ENCODE results near the gene BMPR1B. TPM values are rescaled to one million over a fixed set of nuclear protein-coding genes. Genes with fewer than 3 reads are reported as not detected.

BMPR1B gene
- total RNA-seq, 1 experiment from 2014 or later: 1.7 TPM

DNA sequence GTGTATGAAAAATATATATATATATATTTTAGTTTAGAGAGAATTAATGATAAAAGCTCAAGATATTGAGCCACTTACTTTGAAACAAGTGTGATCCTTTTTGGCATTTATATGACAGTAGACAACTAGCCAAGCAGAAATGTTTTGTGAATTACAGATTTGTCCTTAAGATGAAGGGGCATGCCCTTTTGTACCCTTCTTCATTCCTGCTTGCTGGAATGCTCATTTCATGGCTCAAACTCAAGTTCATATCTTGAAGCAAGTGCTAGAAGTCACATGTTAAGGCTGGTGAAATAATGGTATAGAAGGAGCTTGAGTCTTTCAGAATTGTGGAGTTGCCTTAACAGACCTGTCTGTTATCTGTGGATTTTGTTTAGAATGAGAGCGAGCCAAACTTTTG is 203.0 kb downstream of the BMPR1B start:
- no peak for DNase-seq (ENCODE audit: low read depth)

DNA sequence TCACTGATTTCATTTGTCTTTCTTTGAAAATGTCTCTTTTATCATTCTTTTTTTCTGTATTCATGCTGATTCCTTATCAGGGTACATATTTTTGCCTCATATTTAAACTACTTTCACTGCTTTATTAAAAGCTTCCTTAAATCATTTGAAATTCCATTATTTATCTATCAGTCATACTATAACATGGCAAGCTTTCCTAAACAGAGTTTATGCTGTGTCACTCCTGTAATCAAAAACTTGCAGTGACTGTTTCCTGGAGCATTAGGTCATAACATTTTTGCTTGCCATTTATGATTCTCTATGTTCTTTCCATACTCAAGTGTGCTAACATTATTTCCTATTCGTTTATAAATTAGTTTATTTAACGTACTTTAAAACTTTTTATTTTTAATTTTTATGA is 203.7 kb downstream of the BMPR1B start:
- no peak for DNase-seq (ENCODE audit: low read depth)

DNA sequence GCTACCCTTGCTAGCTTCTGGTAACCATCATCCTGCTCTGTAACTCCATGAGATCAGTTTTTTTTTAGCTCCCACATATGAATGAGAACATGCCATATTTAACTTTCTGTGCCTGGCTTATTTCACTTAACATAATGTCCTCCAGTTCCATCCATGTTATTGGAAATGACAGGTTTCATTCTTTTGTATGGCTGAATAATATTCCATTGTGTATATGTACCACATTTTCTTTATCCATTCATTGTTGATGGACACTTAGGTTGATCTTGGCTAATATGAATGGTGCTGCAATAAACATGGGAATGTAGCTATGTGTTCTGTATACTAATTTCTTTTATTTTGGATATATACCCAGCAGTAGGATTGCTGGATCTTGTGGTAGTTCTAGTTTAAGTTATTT is 204.7 kb downstream of the BMPR1B start:
- no peak for DNase-seq (ENCODE audit: low read depth)

DNA sequence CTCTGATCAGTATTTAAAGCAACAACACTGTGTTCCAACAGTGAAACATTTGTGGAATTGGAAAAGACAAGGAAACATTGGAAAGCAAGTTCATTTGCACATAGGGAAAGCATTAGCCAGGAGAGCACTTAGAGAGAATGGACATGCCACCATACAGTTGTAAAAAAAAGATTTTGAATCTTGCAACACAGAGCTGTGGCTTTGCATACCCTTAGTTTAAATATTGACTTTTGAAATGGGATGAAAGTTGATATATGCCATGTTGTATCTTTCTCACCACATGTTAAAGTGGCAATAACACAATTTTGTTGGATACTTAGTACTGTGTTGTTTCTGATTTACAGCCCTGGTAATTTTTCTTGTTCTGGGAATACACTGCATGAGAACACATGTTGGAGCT is 208.1 kb downstream of the BMPR1B start:
- no peak for DNase-seq (ENCODE audit: low read depth)

DNA sequence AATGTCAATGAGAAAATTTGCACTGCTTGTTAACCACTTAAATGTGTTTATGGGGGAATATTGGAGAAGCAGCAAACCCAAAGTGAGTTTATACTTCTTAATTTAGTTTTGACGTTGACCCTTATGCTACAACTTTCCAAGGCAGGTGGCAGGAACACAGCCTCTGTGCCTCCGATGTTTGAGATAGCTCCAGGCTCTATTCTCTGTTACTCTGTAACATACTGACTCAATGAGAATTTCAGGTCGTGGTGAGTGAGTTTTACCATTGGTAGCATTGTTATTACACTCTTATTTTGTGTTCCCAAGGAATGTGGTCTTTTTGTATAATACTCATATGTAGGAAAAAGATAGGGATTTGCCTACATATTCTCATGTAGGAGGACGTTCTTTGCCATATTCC is 210.7 kb downstream of the BMPR1B start:
- DNase-seq (ENCODE audit: low read depth): no peak

DNA sequence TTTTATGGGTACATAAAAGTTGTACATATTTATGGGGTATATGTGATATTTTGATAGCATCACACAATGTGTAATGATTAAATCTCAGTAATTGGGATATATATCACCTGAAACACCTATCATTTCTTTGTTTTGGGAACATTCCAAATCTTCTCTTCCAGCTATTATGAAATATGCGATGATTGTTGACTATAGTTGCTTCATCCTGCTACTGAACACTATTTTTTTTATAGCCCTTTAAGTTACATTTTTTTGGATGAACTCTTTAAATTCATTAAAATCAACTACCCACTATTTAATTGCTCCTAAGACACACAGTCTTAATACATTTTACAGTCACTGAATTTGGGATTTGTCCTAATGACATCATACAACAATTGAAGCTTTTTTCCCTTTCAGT is 212.9 kb downstream of the BMPR1B start:
- no peak for DNase-seq (ENCODE audit: low read depth)

DNA sequence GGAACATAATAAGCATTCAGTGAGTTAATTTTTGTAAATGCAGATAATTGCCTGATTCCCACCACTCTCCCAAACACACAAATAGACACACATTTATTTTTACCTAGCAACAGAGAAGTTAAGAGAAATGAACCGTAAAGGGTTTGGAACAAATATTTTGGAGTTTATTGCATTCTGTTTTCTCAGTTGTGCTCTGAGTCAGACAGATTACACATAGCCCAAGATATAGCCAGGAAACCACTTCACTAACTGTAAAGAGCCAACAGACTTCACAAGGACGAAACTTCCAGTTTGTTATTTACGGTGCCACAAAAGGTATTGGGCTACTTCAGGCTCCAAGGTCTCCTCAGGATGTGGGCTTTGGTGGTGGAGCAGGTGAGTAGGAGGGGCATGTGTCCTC is 217.0 kb downstream of the BMPR1B start:
- peak; percentile 28 for DNase-seq (ENCODE audit: low read depth)

DNA sequence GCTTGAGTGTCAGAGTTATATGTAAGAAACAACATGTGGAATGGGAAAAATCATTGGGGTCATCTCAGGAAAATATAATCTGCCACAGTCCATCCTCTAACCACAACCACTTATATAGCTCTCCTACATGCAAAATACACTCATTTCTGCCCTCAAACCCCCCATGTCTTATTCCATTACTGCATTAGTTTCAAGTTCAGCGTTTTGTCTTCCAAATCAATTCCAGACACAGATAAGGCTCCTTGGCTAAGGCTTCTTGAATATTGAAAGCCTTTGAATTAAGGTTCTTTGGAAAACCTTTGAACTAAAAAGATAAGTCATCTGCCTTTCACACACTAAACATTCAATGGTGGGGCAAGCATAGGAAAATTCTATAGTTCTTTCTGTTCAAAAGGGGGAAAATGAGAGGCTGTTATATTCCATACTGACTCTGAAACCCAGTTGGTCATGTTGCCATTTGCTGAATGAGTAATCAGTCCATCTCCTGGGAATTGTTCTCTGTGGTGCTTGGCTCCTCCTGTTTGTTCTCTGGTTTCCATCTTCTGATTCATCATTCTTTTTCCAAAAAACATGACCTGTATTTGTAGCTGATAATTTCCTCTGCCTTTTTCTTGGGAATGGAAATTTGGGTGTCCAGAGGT is 218.7 kb downstream of the BMPR1B start:
- peak; percentile 73 for DNase-seq (ENCODE audit: low read depth)

DNA sequence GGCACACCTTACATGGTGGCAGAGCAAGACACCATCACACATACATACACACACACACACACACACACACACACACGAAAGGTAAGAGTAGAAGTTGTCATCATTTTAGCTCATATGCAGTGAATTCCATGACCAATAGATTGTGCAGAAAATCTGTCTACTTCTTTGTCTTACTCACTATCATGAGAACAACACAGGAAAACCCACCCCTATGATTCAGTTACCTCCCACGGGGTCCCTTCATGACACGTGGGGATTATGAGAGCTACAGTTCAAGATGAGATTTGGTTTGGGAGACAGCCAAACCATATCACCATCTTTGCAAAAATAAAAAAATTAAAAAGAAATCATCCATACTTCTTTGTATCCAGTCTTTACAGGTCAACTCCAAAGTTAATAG is 221.1 kb downstream of the BMPR1B start:
- peak; percentile 62 for DNase-seq (ENCODE audit: low read depth)

DNA sequence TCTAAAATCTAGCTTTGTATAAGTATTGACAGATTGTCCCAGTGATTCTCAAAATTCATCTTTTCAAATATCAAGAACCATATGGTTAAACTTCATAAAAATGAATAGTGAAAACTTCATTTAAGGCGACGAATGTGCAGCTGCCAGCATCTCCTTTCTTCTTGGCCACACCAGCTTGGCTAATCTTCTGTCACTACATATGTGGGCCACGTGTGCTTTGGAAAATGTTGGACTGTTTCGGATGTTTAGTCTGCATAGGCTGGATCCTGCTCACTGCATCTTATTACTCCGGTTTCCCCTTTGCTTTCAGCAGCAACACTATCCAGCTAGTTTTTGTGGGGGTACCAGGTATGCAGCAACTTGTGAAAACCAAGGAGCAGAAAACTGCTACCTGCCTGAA is 221.9 kb downstream of the BMPR1B start:
- peak; percentile 10 for DNase-seq (ENCODE audit: low read depth)

DNA sequence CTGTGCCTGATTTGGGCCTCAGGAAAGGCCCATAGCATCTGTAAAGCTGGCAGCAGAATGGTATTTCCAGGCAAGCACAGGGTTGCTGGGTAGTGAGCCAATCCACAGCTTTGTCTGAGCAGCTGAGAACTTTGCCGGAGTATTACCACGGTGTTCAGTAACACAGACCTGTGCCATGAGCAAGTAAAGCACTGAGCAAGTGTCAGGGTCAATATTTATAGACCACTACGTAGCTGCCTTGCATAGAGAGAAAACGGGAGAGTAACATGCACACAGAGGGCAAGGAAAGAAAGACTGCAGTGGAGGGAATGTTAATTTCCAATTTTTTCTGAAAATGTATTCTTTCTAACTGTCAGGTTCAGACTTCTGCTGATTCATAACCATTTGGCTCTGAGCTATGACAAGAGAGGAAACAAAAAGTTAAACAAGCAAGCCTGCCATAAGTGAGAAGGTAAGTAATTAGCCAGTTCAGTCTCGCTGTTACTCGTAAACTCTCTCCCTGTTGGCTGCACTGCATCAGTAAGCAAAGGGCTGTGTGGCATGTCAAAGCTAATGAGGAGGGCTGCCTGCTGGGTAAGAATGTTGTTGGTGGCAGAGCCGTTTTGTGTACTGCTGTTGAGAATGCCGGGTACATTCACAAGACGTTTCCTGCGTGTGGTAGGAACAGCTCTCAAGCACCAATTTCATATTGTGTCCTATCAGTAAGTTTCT is 238.1 kb downstream of the BMPR1B start:
- peak; percentile 13 for DNase-seq (ENCODE audit: low read depth)

DNA sequence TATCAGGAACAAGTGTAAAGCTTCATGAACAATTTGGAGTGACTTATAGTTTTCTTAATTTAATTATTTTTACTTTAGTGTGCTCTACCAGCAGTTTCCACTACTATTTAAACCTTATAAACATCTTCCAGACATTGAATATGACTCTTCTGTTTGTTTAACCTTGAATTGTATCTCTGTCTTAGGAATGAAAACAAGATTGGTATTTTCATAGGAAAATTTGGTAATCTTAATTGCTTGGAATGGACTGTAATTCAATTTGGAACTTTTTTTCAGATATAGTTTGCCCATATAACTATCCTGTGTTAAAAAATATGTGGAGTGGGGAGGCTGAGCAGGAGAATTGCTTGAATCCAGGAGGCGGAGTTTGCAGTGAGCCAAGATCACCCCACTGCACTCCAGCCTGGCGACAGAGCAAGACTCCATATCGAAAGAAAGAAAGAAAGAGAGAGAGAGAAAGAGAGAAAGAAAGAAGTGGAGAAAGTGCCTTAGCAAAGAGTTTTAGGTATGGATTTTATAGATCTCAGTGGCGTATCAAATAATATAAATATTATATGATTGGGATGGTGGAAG is 242.4 kb downstream of the BMPR1B start:
- DNase-seq (ENCODE audit: low read depth): no peak

DNA sequence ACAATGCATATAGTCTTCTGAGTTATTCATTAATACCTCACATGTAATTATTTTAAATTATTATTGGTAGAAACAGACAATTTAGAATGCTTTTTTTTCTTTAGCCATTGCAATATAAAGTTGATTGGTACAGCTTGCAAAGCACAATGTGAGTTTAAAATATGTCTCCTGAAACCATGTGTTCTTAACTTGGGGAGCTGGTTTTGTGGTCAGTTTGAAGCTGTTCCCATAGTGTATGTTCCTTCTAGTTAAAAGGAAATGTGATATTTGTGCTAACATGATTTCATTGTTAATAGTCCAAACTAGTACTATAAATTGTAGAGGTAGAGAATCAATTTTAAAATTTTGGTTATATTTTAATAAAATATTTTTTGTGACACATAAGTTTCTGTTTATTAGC is 247.2 kb downstream of the BMPR1B start:
- no peak for DNase-seq (ENCODE audit: low read depth)

DNA sequence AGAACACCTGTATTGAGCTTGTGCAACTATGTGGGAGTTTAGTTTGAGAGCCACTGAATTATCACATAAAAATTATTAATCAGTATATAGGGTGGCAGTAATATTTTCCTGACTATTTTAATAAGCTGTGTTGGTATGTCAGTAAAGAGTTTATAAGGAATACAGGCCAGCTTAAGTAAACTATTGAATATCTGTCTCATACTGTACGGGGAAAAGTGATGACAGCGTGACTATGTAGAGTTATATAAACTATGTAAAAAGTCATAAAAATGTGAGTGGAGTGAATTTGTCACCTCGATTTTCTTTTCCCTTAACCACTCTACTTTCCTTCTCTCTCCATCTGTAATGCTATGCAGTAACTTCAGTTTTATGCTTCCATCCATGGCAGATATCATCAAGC is 250.2 kb downstream of the BMPR1B start:
- DNase-seq (ENCODE audit: low read depth): no peak

DNA sequence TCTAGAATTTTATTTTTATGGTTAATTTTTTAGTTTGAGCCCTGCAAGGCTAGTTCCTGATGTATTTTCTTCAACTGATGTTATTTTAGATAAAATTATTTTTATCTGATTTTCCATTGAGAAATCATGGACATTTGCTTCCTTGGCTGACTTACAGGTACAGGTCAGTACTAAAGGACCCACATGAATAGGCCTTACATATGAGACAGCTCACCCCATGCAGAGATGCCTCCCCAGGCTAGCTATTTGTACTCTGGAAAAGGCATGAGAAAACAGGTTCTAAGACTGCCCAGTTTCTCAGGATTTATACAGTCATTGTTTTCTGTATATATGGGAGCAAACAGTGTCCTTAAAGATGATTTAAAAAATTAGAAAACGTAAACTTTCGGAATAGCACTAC is 255.5 kb downstream of the BMPR1B start:
- DNase-seq (ENCODE audit: low read depth): no peak

DNA sequence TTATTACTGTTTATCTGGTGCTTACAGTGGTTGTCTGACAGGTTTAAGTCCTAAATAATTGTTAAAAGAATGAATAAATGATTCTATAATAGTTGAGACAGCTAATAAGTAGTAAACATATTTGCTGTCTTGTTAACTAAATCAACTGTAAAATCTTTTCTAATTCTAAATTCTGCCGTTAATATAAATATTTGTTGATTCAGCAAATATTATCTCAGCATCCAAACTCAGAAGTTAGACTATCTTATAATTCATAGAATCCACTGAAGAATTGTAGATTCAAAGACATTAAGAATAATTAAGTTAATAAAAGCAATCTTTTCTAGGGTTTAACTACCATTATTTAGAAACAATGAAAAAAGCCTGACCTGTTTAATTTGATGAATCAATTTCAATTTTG is 256.3 kb downstream of the BMPR1B start:
- no peak for DNase-seq (ENCODE audit: low read depth)

DNA sequence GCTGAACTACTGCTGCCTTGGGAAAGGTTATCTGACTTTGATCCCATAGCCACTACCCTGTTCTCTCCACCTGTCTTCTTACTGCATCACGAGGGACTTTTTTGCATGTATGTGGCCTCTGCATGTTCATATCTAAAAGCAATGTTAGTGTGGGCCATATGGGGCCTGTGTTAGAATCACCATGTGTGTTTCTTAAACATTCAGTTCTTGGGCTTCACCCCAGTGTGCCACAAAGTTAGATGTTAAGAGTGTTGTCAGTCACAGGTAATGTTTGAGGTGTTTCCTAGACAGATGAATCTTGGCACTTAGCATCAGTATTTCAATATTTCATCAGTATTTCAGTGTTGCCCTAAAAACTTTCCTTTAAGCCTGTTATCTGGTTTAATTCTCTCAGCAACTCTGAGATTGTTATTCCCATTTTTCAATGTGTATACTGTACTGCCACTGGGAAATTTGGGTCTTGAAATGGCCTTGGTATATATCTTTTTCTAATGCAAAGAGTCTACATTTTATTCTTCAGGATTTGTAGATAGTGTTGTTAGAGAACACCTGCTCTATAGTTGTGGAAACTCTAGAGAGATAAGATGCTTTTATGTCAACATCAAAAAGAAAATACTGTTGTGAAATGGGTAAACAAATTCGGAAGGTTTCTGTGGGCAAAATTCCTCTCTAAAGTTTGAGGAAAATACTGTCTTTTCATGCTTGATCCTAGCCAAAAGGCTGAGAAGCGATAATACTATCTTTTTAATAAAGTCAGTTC is 259.7 kb downstream of the BMPR1B start:
- DNase-seq (ENCODE audit: low read depth): no peak

DNA sequence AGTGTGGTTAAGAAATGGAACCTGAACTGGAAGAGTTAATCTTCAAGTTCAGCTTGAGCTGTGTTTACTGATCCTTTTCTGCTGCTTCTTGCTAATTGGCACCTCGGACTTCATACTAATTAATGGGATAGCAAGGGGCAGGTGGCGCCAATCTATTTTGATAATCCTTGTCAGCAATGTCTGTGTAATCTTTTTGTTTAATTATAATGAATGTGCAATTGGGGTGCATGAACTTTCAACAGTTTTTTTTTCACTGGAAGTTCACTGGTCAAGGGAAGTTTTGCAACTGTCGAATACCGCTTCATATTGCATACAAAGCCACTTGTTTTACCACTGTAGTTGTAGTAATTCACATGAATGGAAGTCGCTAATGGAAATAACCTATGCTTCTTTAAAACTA is 261.0 kb downstream of the BMPR1B start:
- DNase-seq (ENCODE audit: low read depth): no peak

DNA sequence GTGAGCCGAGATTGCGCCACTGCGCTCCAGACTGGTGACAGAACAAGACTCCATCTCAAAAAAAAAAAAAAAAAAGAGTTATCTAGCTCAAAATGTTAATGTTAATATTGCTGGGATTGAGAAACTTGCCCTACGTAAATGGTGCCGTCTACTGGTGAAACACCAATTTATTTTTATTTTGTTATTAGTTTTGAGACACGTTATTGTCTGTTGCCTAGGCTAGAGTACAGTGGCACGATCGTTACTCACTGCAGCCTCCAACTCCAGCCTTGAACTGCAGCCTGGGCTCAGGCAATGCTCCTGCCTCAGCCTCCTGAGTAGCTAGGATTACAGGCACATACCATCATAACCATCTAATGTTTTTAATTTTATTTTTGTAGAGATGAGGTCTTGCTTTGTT is 262.8 kb downstream of the BMPR1B start:
- no peak for DNase-seq (ENCODE audit: low read depth)

DNA sequence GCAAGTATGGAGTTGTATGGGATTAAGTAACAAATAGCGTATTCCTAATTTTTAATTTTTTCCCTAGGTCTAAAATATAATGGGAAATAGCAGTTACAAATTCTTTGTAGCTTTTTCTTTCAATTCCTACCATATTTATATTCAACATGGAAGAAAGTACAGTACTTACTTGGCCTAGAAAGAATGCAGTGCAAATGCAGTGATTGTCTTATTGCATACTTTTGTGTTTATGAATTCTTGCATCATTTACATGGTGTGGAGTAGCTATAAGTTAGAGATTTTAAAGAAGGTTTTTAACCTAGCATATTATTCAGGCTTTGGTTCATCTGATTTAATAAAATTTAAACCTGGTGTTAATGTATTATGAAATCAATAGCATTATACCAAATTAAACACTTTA is 263.3 kb downstream of the BMPR1B start:
- no peak for DNase-seq (ENCODE audit: low read depth)

DNA sequence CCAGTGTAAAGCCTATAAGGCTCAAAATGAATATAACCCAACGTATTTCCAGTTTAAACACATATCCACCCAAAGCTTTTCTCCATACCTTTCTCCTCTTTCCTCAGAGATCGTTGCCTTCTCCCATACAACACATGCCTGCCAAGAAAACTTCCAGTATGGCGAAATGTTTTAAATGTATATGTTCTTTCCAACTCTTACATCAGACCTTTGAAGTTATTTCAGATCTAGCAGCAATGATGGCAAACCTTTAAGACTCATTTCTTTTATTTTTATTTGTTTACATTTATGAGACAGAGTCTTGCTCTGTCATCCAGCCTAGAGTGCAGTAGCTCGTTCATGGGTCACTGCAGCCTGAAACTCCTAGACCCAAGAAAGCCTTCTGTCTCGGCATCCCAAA is 265.4 kb downstream of the BMPR1B start:
- no peak for DNase-seq (ENCODE audit: low read depth)

DNA sequence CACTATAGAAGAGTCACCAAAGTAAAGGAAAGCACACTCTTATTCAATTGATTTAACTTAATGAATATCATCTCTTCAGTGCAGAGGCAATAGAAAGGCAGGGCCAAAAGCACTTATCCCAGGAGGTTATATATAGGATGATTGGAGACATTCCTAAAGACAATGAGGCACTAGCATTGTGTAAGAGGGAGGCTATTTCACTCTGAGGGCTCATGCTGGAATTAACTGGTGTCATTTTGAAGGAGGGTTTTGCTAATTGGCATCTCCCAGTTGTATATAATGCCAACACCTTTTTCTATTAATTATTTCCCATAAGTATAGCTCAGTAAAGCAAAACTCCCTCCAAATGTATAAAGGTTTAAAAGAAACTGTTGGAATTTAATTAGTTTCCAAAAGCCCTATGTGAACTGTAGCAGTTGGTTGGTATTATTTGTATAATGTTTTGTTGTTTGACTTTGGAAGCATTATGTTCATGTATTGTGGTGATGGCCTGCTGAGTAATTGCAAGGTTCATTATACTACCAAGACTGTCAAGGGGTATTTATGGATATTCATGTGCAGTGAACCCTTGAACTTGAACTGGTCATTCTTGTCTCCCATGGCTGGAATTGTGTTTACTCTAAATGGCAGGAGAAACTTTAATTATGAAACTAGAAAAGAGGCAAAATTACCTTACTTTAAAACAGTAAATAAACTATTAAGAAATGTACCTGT is 270.3 kb downstream of the BMPR1B start:
- no peak for DNase-seq (ENCODE audit: low read depth)
